ENCODE results near the gene DCHS2. TPM values are rescaled to one million over a fixed set of nuclear protein-coding genes. Genes with fewer than 3 reads are reported as not detected.

Gene DCHS2
- total RNA-seq, 1 donor from 2014 or later, result 3.7 TPM

DNA sequence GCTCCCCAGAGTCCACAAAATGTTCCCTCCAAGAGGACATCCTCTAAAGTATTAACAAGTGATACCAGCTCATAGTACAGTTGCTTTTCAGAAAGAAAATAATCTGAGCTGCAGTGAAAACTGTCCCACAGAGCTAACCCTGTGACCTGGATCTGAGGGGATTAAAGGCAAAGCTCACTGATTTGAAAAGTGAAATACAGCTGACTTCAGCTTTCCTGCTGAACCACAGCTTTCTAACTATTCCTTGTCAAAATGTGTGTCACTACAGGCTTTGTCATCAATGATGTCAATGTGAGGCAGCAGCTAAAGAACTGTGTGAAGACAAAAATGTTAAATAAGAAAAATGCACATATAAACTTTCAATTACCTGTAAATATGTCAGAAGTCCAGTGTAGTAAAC lies 36.9 kb downstream of the DCHS2 start:
- no peak for DNase-seq

DNA sequence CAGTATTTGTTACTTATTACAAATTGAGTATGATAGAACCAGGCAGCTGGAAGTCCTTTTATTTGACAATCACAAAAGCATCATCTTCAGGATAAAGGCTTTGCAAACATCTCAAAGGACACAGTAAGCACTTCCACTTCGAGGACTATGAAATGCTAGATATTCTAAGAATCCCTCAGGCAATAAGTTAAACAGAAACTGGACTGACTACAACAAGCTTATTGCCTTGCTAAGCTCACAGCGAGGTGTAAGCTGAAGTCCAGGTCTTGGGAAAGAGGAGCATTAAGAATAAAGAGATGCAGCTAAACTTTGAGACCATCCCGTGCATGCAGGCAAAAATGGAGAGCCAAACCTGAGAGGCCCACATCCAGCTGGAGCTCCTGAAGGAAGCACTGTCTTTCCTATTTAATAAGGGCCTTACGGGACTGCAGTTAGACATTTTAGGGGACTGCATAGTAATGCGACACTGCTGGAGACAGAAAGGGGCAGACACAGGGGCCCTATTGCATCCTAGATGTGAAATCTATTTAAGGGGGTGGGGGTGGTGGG lies 38.7 kb downstream of the DCHS2 start:
- no peak for DNase-seq

DNA sequence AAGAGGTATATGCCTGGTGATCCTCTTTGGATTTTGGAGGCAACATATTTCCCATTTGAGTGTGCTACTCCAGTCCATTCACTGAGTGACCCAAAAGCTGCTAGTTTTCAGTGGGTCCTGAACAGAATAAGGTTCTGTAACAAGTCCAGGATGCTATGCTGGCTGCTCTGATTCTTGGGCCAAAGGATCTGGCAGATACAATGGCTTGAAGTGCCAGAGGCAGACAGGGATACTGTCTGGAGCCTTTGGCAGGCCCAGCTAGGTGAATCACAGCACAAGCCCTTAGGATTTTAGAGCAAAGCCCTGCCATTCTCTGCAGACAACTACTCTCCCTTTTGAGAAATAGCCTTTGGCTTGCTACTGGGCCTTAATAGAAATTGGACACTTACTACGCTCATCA lies 40.6 kb downstream of the DCHS2 start:
- DNase-seq, result no peak

DNA sequence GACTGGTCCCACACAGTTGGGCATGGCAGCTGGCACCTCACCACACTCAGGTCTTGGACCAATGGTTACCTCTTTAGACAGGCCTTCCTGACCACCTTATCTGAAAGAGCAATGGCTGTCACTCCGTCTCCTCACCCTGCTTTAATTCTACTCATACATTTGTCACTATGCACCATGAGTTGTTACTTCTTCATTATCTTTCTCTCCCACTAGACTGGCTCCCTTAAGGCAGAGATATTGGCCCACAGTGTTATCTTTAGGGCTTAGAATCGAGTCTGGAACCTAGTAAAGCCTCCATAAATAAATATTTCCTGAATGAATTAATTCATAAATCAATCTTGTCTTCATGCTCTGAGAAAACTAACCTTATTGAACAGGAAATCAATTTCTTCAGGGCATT lies 46.6 kb downstream of the DCHS2 start:
- DNase-seq, result no peak

DNA sequence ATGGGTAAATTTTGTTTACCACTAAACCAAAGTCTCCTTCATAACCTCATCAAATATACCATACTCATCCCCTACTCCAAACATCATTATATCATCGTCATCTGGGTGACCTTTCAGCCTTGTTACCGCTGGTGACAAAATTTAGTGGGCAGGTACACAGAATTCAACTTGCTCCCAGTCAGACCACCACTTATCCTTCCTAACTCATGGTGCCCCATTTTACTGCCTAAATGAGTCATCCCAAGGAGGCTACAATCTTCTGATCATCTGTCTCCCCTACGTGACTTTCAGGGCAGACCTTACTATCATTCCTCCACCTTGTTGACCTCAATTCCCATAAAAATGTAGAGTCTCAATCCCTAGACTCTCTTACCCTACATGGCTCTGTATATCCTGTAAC lies 49.6 kb downstream of the DCHS2 start:
- no peak for DNase-seq

DNA sequence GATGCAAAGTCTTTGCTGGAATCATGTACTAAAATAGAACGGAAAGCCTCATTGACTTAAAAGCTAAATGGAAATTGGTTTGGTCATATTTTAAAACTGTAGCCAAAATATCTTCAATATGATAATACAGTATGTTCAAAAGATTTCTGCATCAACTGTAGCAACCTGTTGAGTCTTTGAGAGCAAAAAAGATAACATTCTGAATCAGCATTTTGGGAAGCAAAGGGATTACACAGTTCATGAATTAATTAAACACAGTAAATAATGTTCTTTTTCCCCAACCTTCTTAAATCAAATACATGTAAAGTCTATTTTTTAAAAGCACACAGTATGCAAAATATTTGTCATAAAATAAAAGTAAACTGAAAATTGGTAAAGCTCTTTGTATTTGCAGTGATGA lies 50.5 kb downstream of the DCHS2 start:
- no peak for DNase-seq

DNA sequence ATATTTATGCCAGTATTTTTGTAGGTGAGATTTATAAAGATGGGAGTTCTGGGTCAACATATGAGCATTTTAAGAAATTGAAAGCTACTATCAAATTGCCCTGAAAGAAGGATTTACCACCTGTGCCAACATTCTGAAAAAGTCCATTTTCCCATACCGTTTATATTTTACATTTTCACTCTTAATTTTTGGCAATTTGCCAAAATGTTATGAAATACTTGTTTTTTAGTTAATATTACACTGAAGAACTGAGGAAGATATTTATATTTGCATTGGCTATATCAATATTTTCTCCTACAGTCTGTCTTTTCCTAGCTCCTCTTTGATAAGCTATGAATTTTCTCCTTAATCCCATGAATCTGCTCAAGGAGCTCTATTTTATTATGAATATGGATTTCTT lies 52.4 kb downstream of the DCHS2 start:
- DNase-seq, result no peak

DNA sequence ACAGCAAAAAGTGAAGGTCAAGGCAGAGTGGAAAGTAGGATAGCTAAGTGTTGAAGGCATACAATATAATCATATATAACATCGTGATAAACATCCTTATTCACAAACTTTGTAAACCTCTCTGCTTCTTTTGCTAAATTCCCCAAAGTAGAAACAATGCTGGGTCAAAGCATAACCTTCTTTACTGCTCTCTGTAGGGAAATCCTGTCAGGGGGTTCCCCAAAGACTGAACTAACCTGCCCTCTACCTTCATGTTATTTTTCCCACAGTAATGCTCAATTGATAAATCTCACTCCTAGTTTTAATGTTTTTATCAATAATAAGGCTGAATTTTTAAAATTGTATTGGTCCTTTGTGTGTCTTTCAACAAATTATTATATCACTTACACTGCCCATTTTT lies 55.7 kb downstream of the DCHS2 start:
- DNase-seq, result no peak

DNA sequence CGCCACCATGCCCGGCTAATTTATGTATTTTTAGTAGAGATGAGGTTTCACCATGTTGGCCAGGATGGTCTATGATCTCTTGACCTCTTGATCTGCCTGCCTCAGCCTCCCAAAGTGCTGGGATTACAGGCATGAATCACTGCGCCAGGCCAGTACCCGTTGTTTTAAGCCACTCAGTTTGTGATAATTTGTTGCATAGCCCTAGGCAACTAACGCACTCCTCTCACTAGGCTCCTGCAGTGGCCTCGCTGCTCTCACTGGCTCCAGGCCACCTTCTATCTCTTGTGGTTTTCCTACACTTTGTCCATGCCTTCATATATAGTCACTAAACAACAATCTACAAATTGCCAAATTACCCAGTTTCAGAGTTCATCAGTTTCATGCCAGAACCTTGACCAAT lies 58.1 kb downstream of the DCHS2 start:
- DNase-seq, result no peak

DNA sequence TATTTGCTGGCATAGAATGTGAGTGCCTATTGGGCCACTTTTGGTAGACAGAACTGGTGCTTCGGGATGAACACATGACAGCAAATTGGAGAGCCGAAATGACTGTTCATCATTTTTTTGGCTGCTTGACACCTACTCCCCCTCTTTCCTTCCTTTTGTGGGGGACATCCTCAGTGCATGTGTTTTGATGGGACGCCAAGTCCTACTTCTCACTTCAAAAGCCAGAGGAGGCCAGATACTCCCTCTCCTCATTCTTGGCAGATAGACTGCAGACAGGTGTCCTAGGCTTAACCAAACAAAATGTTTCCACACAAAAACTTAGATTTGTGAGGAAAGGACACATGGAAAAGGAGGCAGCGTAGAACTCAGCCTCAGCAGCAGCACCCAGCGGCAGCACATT lies 62.4 kb downstream of the DCHS2 start:
- DNase-seq, result no peak

DNA sequence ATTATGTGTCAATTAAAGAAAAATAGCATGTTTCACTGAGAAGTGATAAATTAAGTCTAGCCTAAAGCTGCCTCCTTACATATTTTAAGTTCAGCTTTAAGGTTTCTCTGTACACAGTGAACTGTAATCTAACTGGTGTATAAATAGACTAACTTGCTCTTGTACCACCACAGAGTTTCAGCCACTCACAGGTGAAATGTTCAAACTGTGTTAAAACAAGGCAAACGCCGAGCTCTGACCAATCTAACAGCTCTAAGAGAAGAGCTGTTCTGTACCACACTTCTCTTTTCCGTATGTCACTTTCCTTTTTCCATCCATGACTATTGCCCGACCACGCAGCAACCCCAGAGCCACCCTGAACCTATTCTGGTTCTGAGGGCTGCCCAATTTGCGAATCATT lies 64.5 kb downstream of the DCHS2 start:
- DNase-seq, result no peak

DNA sequence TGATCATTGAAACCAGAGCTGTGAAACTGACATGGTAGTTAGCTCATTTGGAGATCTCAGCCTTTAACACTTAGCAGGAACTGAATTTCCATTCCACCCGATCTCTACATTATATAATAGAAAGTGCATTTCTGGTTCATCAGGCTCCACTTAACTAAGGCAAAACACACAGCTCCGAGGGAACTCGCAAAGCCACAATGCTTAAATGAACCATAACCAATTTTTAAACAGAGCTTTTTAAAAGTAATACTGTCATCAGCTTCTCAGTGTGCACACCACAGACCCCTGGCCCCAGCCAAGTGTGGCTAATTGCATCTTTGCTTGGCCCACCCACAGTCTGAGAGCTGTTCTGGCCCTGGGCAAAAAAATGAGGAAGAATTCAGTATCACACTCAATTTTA lies 66.1 kb downstream of the DCHS2 start:
- DNase-seq, result no peak

DNA sequence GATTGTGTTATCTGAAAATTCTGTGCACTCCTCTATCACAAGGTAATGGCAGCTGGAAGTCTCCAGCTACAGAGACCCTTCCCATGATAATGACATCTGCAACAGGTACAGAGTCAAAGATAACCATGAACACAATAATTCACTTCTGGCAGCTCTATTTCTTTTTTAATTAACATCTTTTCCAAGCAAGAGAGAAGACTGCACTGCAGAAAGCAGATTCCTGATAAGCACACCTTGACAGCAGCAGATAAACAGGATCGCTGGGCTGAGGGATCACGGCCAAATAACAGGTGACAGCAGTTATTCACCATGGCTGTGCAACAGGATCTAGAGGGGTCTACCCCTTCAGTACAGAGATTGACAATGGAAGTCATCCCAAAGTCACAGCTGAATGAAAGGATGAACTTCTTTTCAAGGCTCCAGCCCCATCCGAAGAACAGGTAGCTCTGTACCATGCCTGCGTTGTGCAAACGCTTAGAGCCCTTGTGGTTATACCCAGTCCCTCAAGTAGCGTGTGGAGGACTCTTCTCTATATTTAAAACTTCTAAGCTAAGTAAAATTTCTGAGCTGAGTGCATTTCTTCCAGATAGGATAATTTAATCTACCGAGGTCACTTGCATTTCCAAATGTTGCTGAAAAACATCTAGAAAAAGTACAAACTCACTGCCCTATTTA lies 66.7 kb downstream of the DCHS2 start:
- DNase-seq, result no peak

DNA sequence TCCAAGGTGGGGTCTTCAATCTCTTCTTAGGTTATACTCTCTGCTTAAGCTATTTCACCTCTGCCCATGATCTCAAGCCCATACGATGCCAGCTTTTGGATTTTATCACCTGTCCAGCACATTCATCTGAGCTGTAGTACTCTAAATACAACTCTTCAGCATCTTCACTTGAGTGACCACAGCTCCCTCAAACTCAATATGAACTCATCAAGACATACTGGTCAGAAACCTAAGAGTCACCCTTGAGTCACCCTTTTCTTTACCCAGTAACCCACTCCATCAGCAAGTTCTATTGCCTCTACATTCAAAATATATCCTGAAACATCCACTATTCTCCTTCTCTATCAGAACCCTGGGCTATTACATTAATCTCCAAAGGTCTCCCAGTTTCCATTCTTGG lies 69.4 kb downstream of the DCHS2 start:
- DNase-seq, result no peak

DNA sequence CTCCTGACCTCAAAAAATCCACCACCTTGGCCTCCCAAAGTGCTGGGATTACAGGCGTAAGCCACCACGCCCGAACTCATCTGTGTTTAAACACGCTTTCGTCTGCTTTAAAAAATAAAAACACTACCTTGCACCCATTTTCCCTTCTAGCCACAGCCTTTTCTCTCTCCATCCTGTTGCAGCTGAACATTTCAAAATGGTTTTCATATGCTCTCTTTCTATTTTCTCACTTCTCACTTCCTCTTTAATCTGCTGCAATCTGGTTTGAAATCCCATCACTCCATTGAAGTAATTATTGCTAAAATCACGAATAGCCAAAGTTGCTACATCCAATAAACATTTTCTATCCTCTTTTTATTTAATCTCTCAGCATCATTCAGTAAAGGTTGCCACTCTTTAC lies 70.0 kb downstream of the DCHS2 start:
- no peak for DNase-seq

DNA sequence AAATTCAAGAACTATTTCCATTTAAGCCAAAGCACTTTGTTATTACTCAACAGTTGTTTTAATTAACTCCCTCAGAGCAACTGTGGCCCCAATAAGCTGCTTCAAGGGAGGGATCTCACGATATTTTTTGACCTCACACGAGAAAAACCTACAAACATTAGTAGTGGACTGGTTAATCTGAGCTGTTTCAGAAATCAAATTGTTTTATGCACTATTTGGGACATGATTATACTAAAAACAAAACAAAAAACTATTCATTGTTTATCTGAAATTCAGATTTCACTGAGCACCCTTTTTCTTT lies 74.3 kb downstream of the DCHS2 start:
- DNase-seq, result no peak

DNA sequence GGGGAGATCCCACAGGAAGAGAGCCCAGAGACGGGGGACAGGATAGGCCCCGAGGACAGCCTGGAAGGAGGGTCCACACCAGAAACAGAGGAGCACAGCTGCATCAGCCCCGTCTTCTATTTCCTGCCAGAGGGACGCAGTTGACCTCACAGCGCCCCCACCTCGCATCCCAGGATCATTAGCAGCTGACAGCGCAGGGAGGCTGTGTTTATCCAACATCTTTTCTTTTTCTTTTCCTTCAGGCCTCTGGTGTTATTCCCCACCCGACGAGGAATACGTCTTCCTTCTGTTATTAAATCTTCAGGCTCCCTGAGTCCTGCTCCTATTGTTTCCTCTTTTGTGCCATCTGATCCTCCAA lies 75.4 kb downstream of the DCHS2 start:
- no peak for DNase-seq

DNA sequence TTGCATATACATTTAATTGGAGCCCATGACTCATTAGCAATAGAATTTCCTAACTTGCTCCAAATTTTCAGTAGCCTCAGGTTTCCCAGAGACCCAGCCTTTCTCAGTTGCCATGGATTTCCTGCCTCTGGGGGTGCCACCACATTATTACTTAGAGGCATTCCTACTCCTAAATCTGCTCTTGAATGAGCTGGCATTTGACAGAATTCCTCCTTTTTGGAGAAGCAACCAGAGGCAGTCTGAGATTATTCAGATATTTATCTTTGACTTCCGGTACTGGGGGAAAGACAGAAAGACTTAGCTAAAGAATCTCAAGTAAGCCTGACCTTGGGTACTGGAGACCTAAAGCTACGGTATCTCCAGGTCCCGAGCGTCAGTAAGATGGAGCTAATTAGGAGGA lies 76.3 kb downstream of the DCHS2 start:
- no peak for DNase-seq

DNA sequence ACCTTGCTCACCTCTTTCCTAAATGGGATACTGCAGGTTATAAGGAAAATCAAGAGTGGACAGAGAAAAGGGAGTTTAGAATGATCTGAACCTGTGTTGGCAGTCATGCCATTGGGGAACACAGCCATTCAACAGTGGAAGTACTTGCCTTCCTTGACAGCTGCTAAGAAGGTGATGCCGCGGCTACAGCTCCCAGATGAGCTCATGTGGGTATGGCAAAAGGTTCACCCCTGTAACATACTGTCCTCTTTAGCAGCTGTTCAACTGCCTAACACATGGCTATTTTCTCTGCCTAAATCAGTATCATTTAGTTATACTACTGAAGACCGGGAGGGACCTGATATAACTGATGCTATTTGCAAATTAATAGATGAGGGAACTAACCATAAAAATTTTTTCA lies 76.8 kb downstream of the DCHS2 start:
- DNase-seq, result no peak

DNA sequence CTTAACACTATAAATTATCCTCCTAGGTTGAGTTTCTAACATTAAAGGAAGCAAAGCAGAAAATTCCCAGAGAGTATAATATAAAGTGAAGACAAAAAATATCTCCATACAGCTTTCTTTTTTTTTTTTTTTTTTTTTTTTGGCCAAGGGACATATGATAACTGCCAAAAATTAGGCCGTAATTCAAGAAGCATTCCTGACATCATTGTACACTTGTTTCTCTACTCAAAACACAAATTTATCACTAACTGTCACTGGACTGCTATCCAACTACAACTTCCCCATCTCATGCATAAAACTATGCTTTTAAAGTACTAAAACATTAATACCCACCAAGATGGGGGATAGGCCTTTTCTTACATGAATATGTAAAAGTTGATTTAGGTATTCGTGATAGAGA lies 77.2 kb downstream of the DCHS2 start:
- DNase-seq, result no peak

DNA sequence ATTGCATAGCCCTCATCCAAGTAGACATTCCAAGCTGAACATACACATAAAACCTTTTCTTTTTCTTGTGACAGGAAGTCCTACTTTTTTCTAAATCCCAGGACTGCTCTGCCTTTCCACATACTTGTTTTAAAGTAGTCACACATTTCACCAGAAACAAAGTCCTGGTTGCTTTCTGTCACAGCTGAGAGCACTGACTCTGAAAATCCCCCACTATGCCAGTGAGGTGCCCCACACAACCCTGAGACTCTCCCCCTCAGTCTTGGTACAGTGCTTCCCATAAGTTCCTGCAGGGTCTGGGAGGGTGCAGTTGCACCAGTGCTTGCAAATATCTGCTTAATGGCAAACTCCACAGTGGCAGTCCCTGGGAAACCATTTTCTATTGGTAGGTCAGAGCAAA lies 84.2 kb downstream of the DCHS2 start:
- DNase-seq, result no peak

DNA sequence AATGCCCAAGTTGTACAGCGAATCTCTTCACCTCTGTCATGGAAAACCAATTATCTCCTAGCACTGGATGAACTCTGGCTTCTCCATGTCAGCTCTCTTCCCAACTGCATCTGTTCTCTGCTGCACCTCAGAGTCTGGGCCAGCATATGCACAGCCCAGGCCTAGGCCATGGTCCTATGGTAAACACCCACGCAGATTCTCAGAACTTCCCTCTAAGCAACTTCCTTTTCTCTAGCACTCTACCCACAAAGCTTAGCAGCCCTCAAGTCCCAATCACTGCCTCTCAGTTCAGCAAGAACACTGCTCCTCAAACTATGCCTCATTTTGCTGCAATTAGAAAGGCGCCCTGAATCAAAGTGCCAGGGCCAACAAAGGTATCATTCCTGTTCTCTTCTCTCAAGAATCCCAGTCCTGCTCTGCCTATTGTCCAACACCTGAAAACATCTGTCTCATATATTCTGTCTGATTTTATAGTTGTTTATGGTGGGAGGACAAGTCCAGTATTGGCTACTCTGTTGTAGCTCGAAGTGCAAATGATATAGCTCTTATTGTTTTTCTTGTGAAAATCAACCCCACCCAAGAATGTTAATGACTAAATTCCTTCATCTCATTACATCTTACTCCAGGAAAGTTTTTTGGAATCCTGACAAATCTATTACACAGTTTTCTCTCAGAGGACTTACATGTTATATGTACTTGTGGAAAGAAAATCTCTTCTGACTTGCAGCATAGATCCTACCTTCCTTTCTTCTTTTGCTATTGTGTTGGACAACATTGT lies 85.4 kb downstream of the DCHS2 start:
- no peak for DNase-seq

DNA sequence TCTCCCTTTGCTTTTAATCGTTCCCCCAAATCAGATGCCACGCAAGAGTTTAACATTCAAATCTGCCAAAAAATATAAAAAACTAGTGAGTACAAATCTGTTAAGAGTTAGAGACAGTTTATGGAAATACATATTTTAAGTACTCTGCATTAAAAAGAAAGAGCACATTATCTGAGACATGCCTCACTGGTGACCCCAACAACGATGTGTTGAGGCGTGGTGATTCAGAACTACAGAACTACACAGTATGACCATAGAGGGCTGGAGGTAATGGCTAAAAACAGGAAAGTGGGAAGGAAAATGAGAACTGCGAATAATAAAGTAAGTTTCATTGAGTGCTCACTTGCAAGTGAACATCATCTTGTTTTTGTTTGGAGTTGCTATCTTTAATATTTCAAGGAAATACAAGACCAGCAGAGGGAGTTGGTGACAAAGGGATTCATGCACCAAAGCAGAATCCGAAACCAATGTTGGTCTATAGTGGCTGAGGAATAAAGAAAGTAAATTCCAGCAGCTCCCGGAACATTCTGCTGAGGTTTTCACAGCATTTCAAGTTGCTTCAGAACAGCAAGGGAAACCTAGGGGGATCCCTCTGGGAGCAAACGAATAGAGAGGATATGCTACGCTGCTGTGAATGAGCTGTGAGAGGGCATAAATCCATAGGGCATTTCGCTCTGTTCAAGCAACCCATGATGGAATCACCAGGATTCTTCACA lies 92.2 kb downstream of the DCHS2 start:
- DNase-seq, result no peak

DNA sequence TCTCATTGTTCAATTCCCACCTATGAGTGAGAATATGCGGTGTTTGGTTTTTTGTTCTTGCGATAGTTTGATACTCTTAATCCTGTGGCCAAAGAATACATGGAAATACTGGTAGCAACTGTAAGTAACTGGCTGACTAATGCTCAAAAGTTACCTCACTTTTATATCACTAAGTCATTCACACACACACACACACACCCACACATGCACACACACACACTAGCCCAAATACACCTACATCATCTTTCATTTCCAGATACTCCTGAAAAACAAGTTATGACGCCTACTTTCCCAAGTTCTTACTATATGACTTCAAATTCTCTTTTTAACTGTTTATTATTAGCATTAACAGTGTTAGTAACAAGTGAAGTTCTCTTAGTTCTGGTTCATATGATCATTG lies 101.3 kb downstream of the DCHS2 start:
- DNase-seq, result no peak

Measured in occipital lobe (tissue), 2 donors.